Measurements from ENCODE around the gene MST1R.
"Not testable (repeated sequence)": the region's sequence is repeated elsewhere in the genome, so short reads cannot be mapped to it uniquely, and the experiment has no call there.

MST1R gene

DNA sequence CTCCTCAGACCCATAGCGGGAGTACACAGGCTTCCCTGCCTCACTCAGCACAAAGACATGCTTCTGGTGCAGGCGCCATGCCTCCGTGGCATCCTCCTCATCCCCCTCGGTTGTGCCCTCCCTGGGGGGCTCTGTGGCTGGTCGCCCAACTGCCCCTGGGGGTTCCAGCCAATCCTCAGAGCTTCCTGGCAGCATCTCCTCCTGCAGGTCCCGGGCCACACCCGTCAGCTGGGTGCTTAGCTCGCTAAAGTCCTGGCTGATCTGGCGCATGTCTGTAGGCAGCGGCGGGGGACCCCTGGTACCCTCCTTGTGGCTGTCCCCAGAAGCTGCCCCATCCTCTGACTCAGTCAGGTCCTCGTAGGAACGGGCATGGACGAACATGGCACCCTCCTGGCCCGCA lies 7.9 kb upstream of the MST1R start:
- no peak for DNase-seq (ENCODE audit: low read depth)

DNA sequence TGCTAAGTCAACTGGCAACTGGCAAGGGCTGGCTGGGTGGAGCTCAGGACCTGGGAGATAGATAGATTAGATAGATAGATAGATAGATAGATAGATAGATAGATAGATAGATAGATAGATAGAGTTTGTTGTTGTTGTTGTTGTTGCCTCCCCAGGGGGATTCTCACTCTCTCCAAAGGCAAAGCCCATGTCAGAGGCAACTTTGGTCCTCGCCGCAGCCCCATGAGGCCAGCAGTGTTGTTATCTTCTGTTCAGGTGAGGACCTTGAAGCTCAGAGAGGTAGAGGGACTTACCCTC lies 7.4 kb upstream of the MST1R start:
- DNase-seq (ENCODE audit: low read depth) = no peak

DNA sequence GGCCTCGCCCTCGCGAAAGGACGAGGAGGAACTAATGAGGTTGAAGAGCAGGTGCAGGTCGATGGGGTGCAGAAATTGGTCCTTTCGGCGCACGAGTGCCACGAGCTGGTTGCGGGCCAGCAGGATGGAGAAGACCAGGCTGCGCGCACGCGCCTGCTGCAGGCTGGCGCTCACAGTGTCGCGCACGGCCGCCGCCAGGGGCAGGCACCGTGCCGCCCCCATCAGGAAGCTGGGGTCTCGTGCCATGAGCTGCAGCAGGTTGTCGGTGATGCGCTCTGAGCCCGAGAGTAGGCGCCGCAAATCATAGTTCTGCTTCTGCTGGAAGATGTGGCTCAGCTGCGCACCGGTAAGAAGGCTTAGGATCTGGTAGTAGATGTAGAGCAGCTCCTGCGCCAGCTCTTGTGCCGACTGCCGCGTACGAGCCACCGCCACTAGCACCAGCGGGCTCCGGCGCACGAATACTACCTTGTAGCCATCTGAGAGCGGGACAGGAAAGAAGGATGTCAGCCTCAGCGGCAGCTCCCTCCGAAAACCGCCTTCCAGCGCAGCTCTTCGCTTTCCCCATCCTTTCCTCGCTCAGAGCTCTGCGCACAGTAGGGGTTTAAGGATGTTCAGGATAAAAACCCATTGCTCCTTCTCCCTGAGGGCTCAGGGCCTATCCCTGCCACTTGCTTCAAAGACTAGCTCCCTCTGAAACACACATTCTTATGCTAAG lies 6.9 kb upstream of the MST1R start:
- DNase-seq (ENCODE audit: low read depth) = no peak

DNA sequence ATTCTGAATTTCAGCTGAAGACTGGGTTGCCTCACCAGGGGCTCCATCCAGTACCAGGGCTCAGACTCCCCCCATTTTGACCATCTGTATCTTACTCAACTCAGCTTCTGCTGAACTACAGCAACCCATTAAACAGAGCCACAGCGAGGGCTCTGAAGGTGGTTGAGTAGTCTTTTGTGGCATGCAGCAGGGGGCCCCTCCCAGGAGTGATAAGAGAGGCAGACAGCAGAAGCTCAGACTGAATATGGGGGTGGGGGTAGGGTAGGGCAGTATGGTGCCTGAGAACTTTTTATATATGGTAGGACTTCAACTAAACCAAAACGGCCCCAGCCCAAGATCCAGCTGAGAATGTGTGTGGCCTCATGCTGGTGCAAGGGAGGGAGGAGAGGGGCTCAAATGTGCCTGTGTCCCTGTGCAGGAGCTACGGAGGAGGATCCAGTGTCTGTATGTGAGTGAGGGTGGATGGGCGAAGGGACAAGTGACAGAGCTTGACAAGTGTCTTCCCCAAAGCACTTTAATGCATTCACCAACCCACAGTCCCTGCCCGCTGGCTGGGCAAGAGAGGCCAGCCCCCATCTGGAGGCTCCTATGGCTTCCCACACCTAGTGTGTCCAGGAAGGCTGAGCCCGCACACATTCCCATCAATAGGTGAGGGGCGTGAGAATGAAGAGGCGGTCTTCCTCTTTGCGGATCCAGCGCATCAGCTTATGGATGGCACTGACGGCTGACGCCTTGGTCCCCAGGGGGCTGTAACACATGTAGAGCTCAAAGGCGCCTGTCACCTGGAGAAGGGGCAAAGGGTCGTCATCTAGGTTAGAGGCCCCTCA lies 4.9 kb upstream of the MST1R start:
- DNase-seq (ENCODE audit: low read depth) = no peak

DNA sequence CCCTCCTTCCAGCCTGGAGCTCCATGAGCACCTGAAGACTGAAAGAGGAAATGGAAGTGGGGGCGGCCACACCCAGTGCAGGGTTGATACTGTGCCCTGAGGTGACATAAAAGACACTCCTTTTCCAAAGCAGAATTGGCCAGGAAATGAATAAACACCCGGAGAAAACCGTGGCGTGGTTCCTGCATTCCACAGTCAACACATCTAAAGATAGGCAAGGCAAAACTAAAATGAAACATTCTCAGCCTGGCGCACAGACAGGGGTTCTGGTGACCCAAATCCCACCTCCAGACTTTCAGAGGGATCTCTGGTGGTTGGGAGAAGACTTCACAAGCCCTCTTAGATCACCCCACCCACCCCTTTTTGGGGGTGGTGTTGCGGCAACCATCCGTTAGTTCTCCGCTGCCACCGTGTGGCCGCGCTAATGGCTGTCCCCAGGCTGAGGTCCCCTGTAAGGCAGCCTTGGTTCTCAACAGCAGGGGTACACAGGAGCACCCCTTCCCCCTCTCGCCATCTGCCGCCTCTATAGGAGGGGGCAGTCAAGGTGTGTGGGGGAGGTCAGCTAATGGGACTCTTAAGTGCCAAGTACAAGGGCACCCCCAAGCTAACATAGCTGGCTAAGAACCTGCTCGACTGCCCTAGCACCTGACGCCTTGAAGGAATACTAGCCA lies 2.5 kb upstream of the MST1R start:
- DNase-seq (ENCODE audit: low read depth) = no peak

DNA sequence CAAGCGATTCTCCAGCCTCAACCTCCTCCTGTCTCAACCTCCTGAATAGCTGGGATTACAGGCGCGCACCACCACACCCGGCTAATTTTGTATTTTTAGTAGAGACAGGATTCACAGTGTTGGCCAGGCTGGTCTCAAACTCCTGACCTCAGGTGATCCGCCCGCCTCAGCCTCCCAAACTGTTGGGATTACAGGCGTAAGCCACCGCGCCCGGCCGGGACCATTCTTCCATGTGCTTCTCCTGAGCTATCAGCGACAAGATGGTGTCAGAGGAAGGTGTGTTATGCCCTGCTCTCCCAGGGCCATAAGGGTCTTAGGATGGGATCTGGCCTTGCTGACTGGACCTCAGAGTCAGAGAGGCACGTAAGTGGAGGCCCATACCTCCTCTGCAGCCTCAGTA lies 775 bp upstream of the MST1R start:
- DNase-seq (ENCODE audit: low read depth) = not testable (repeated sequence)

DNA sequence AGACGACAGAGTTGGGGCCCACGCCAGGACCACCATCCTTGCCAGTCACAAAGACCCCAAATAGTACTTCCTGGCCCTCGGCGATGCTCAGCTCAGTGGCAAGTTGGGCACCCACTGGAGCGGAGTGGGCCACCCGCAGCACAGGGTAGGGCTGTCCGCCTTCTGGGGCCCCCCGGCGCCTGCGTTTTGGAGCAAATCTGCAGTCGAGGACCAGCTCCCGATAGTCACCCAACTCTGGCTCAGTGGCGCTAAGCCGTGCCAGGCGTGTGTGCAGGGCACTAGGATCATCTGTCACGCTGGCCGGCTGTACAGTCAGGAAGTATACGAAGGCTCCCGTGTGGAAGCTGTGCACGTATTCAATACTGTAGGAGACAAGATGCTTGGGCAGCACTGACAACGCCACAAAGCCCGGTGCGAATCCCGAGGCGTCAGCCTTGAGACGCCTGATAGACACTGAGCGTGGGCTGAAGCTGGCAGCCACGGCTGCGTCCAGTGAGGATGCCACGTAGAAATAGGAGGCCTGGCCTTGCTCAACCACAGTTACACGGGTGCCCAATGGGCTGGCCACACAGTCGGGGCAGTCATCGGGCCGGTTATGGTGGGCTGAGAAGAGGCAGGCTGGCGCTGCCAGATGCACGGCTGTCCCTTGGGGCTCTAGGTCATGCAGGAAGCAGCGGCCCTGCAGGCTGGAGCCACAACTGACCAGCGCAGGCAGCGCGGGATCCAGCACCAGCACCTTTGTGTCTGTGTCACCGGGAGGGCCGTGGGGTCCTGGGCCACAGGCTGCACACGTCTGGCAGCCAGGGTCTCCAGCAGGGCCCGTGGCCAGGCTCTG lies 945 bp downstream of the MST1R start:
- DNase-seq (ENCODE audit: low read depth) = no peak

DNA sequence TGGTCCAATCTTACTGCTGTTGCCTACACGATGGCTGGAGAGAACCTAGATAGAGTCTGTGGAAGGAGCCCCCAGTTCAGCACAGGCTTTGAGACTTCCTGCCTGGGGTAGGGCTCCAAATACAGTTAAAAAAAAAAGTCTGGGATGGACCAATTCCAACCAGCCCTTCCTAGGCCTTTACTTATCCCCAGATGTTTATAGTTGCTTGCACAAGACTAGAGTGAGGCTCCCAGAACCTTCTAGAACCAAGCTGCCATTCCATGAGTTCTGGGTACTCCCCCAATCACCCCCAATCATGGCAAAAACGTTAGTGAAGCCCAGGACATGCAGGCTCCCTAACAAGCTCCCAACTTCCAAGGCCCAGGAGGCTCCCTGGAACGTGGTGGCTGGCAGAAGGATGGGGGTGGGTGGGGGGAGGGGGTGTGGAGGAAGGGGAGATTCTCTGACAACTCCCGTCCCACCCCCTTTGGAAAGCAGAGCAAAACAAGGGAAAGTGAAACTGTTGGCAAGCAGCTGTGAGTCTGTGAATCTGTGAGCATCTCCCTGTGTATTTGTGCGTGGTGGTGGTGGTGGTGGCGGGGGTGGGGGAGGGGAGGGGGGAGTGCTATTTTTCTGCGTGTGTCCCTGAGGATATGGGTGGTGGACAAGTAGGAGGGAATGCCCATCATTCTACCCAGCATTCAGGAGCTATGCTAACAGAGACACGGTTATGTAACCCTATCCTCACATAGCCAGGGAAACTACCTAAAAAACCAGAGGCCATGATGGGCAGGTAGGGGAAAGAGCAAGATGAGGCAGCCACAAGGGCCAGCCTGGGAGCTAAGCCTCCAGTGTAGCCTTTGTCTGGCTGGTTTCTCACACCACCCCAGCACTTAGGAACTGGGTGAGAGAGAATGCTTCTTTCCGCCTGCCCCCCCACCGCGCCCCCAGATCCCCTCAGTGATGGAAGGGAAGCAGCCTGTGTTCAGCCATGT lies 2.0 kb downstream of the MST1R start:
- DNase-seq (ENCODE audit: low read depth) = no peak

DNA sequence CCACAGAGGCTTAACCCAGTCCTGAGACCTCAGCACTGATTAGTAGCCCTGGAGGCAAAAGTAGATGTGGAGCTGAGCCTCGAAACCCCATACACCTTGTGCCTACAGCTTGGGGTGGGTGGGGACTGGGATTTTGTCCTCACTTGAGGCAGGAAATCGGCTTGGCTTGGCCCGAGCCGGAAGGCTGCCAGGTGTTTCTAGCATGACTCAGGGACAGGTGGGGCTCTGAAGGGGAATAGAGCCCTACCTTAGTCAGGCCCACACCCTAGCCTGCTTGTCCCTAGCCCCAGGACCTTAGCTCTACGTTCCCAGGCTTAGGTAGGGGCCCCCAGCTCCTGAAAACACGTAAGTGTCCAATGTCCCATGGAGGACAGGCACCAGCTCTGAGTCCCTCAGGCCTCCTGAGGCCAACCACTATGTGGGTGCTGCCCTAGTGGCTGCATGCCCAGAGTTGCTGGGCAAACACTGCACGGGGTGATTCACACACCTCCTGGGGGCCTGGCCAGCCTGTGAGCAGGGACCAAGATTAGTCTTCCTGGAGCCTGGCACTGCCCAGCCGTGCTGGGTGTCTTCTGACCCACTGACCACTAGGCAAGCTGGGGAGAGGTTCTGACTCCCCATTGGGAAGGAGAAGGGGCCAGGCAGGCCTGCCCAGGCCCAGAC lies 3.1 kb downstream of the MST1R start:
- DNase-seq (ENCODE audit: low read depth) = no peak

DNA sequence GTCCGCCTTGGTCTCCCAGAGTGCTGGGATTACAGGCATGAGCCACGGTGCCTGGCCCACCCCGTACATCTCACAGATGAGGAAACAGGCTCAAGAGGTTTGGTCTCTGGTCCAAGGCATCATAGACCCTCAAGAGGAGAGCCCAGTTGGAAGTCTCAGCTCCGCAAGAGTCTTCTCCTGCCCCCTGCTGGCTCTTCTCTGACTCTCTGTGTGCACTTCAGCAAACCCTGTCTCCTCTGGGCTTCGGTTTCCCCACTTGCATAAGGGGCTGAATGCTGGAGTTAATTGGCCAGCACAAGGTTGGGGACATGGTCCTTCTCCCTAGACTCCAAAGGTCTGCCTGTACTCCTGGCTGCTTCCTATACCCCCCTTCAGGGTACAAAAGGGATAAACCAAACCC lies 3.9 kb downstream of the MST1R start:
- DNase-seq (ENCODE audit: low read depth) = no peak

DNA sequence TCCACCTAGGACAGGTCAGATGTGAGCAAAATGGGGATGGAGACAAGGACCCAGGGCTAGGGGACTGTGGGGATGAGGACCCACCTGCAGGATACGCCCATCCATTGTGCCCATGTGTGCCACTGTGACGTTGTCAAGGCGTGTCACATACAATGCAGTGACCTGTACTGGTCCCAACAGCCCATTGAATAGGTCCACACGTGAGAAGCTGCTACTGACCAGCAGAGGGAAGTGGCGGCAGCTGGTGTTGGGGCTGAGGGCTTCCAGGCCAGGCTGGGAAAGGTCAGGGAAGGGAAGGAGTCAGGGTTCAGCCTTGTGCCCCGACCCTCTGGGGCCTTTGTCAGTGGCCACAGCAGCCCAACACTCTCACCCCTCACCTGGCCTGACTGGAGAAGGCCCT lies 4.7 kb downstream of the MST1R start:
- DNase-seq (ENCODE audit: low read depth) = no peak

DNA sequence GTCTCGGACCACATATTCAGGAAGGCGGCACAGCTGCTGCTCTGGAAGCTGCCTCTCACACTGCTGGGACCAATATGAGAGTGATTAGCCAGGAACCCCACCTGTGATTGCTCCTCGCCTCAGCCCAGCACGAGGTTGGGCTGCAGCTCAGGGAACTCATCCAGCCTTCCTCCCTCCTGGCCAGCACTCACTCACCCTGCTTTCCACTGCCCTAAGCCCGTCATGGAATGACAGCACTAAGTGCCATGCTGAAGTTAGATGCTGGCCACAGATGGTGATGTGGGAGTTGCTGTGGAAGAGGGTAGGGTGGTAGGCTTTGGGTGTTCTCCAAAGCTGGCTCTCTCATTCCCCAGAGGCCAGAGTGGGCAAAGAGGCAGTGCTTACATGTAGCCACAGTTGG lies 7.3 kb downstream of the MST1R start:
- no peak for DNase-seq (ENCODE audit: low read depth)

DNA sequence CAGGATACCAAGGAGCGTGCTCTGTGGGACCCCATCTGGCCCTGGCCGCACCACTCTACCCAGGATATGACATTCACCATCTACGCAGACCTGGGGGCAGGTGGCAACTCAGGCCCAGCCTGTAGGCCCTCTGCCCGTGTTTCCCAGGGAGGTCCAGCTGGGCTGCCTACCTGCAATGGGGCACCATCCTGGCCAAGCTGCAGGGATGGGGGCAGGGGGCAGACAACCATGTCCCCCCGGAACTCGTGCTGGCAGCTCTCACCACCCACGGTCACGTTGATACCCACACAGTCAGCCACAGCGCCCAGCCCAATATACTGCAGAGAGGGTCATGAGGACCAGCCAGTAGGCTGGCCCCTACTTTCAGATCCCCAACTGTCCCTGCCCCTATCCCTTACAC lies 7.9 kb downstream of the MST1R start:
- no peak for DNase-seq (ENCODE audit: low read depth)

DNA sequence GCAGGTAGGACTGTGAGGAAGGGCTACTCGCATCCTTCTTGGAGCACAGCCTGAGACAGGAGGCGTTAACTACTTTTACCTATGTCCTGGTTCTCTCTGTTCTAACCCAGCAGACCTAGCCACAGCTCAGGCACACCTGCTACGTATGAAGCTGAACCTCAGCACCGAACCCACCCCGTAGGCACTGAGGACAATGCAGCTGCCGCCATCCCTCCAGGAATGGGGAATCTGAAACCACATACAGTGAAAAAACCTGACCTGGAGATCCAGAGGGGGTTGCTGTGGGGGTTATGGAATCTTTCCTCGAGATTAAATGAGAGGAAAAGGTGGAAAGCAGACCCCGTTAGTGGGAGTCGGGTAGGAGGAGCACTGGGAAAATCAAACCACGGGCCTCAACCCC lies 14.4 kb downstream of the MST1R start:
- DNase-seq (ENCODE audit: low read depth) = no peak

DNA sequence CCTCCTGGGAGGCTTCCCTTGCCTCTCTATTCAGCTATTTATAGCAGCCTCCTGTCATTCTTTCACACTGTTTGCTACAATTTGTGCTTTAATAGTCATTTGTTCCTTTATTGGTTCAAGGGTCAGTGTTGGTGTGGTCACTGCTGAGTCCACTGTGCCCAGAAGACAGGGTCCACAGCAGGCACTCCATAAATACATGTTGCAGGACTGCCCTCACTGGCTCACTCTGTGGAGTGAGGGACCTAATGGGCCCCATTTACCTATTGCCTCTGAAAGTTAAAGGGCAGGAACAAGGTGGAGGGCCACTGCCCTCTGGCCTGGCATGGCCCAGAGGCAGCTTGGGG lies 16.8 kb downstream of the MST1R start:
- DNase-seq (ENCODE audit: low read depth) = no peak

DNA sequence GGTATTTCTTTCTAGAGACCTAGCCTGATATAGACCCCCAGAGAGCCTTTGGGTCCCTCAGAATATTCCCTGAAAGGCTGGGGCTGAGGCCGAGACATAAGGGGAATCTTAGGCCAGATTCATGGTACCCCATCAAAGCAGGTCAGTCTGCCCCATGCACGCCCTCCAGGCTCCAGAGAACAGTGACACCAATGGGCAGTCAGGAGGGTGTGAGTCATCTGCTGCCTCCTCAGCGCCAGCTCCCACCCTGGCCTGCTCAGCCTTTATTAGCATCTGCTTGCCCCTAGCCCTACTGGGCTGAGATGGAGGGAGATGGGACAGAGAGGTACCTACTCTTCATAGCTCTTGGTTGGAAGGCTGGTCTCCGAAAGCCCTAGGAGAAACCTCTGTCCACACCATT lies 19.7 kb downstream of the MST1R start:
- DNase-seq (ENCODE audit: low read depth) = no peak

DNA sequence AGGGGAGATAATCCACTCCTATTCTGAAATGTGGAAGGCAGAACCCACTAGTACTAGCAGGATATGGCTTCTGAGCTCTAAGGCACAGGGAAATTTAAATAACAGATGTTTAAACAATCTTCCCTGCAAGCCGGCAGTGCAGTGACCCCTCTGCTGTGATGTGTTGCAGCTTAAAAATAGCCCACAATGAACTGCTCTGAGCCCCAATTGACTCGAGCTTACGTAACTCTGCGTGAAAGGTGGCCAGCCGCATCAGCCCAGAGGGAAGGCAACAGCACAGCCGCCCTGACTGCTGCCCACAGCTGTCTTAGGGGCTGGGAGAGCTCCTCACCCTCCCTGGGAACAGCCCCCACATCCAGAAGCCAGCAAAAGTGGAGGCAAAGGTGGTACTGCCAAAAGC lies 21.5 kb downstream of the MST1R start:
- no peak for DNase-seq (ENCODE audit: low read depth)

DNA sequence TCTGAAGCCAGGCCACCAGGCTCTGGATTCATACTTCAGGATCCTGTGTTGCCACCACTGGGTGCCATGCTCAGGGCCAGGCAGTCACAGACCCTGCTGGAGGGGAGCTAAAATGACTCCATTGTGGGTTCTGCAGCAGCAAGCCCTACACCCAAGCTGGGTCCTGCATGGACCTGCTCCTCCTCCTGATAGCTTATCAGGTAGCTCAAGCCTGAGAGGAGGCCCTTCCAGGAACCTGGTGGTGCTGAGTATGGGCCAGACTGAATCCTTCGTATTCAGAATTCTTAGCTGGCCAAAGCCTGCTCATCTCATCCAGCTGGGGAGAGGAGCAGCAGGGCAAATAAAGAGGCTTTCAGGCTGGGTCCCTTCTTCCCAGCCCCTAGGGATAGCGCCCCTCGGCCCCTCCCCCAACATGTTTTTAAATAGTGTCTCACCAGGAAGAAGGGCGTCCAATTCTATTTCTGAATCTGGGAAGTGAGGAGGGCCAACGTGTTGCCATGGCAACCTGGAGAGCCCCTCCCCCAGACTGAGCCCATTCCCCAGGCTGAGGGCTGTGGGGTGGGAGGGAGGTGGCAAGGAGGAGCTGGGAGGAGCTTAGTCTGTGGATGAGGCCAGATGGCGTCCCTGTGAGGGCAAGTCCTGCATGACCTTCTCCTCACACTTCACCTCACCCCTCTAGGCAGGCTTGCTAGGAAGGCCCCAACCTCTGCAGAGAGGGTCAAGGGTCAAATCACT lies 22.9 kb downstream of the MST1R start:
- no peak for DNase-seq (ENCODE audit: low read depth)

DNA sequence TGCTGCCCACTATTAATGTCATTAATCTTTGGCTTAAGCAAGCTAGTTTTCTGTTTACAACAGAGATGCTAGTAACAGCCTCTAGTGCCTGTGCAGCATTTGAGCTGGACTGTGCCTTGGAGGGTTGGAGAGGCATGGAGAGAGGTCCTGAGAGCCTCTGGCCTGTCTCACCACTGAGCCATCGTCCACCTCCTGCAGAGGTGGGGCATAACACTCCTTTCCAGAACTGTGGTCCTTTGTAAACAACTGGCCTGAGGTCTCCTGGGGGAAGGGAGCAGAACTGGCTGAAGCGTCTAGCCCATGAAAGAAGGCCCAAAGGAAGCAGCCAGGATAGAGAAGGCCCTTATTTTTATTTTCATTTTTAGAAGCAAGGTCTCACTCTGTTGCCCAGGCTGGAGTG lies 24.0 kb downstream of the MST1R start:
- DNase-seq (ENCODE audit: low read depth) = no peak

DNA sequence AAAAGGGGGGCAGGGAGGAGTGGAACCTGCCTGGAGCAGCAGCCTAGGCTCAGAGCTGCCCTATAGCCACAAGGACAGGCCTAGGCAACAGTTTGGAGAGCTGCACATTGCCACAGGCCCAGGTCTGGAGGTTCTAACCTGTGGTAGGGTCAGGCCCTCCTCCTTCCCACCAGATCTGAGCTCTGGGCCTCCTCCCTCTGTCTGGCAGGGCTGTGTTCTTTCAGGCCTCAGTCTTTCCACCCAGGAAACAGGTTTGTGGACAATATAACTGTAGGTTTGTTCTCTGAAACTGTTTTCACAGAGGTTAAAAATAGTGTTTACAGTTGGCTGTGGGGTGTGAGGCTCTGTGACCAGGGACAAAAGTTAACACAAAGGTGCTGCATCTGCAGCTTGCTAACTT lies 25.0 kb downstream of the MST1R start:
- no peak for DNase-seq (ENCODE audit: low read depth)

All from fibroblast of the conjunctiva (primary cell).